Measurements from ENCODE around the gene SULT2B1. TPM values are rescaled to one million over a fixed set of nuclear protein-coding genes. Genes with fewer than 3 reads are reported as not detected.
A peak's percentile ranks its signal among the peaks of the same experiment; 100 is the strongest.

SULT2B1 gene
- total RNA-seq, 1 donor from 2014 or later = 14.4 TPM

- peaks cover 32% of the 10 kb centered on the region for H3K36me3 ChIP-seq
- ATAC-seq = peak; percentile 72 to 78
- peak within 1 kb of the TSS; percentile 81 for H3K27ac ChIP-seq
- H3K27me3 ChIP-seq (ENCODE audit: low read depth) = no peaks in the 10 kb centered on the region
- intact Hi-C loops (cut with DNase I) = no loop called here
- no peaks in the 10 kb centered on the region for H3K9me3 ChIP-seq
- H3K4me1 ChIP-seq = peaks cover 34% of the 10 kb centered on the region
- peak; percentile 92 for DNase-seq
- no peak for TF ChIP-seq CTCF (IDR thresholded peaks at IDR 0.05)
- peak within 1 kb of the TSS; percentile 48 for H3K4me3 ChIP-seq
Observed at GRCh38 chr19:48614436-48615230, 62.7 kb downstream of the SULT2B1 start, which contains the start of gene FAM83E. FAM83E (minus strand) TSS chr19:48615076; CDS start chr19:48613372, 1,704 bp downstream.

GRCh38 chr19:48615231-48616040 lies 63.5 kb downstream of the SULT2B1 start:
- TF ChIP-seq CTCF (IDR thresholded peaks at IDR 0.05) = no peak
- Histone ChIP-seq H3K36me3 (peaks cover 32% of the 10 kb centered on the region), H3K27ac (peak overlapping the region; percentile 81), H3K27me3 (ENCODE audit: low read depth) (no peaks in the 10 kb centered on the region), H3K9me3 (no peaks in the 10 kb centered on the region), H3K4me3 (no peak overlapping the region), H3K4me1 (peaks cover 41% of the 10 kb centered on the region)
- DNase-seq (no peak), ATAC-seq (no peak)
- intact Hi-C loops (cut with DNase I) = no loop called here

- Histone ChIP-seq H3K9me3 (no peaks in the 10 kb centered on the region), H3K27ac (peak overlapping the region; percentile 81), H3K4me3 (peak overlapping the region; percentile 72), H3K36me3 (peaks cover 32% of the 10 kb centered on the region), H3K4me1 (peaks cover 41% of the 10 kb centered on the region), H3K27me3 (ENCODE audit: low read depth) (no peaks in the 10 kb centered on the region)
- ATAC-seq (no peak), DNase-seq (no peak)
- intact Hi-C loops (cut with DNase I) = no loop called here
- no peak for TF ChIP-seq CTCF (IDR thresholded peaks at IDR 0.05)
Observed at GRCh38 chr19:48616041-48616436, 64.1 kb downstream of the SULT2B1 start.

- no peak for TF ChIP-seq CTCF (IDR thresholded peaks at IDR 0.05)
- Histone ChIP-seq H3K36me3 (peaks cover 32% of the 10 kb centered on the region), H3K4me1 (peaks cover 41% of the 10 kb centered on the region), H3K4me3 (peak overlapping the region; percentile 72), H3K9me3 (no peaks in the 10 kb centered on the region), H3K27ac (peak overlapping the region; percentile 81), H3K27me3 (ENCODE audit: low read depth) (no peaks in the 10 kb centered on the region)
- intact Hi-C loops (cut with DNase I) = no loop called here
- DNase-seq (no peak), ATAC-seq (no peak)
Observed at GRCh38 chr19:48616491-48617056, 64.6 kb downstream of the SULT2B1 start.

- Histone ChIP-seq H3K27me3 (ENCODE audit: low read depth) (no peaks in the 10 kb centered on the region), H3K9me3 (no peaks in the 10 kb centered on the region), H3K36me3 (peaks cover 32% of the 10 kb centered on the region), H3K4me1 (peaks cover 41% of the 10 kb centered on the region), H3K4me3 (peak overlapping the region; percentile 72), H3K27ac (peak overlapping the region; percentile 86)
- no peak for TF ChIP-seq CTCF (IDR thresholded peaks at IDR 0.05)
- ATAC-seq = no peak
- intact Hi-C loops (cut with DNase I) = no loop called here
- no peak for DNase-seq
Observed at GRCh38 chr19:48617146-48617937, 65.4 kb downstream of the SULT2B1 start.
